Measurements from ENCODE around the gene MAPT. TPM values are rescaled to one million over a fixed set of nuclear protein-coding genes. Genes with fewer than 3 reads are reported as not detected.

The MAPT gene
- total RNA-seq, 1 experiment from 2014 or later, result 3.6 TPM

DNA sequence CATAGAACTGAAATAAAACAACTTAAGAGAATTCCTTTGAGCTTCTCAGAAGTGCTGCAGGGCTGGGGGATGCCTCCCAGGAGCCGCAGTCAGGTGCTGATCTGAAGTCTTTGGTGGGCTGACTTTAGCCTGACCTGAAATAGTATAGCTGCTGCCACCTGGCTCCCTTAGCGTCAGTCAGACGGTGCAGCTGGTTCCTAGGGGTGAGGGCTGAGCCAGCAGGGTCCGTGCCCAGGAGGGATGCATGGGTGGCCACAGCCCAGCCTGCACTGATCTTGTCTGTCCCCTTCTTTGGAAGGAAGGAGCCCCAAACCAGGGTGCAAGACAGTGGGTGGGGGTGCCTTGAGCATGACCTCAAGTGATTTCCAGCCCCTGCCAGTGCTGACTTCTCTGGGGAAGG, 11.5 kb downstream of the MAPT start:
- Histone ChIP-seq H4K20me1 (ENCODE audit: low read length) (no peaks in the 10 kb centered on the region), H3K27ac (ENCODE audit: low read length) (no peak overlapping the region), H3K27me3 (ENCODE audit: low read length) (0 out of 2 replicates have a peak, but pooled peaks cover 12% of the 10 kb centered on the region), H3K4me2 (ENCODE audit: low read length) (no peak overlapping the region), H3K9ac (ENCODE audit: low read length) (no peak overlapping the region), H3K79me2 (ENCODE audit: low read length) (no peaks in the 10 kb centered on the region), H3K4me3 (ENCODE audit: low read length) (no peak overlapping the region), H3K4me1 (ENCODE audit: insufficient read depth, low read length) (no peaks in the 10 kb centered on the region), H2AFZ (ENCODE audit: low read length) (no peak overlapping the region), H3K36me3 (ENCODE audit: low read depth, low read length) (no peaks in the 10 kb centered on the region), H3K9me2 (replicated peaks; ENCODE audit: low read length) (no peaks in the 10 kb centered on the region), H3K9me3 (ENCODE audit: low read length) (no peaks in the 10 kb centered on the region), H3F3A (ENCODE audit: low read length, unreplicated experiment) (no peaks in the 10 kb centered on the region)
- no peak for ATAC-seq
- ChIA-PET CTCF (no interaction called here), POLR2A (ENCODE audit: unreplicated experiment) (no interaction called here)
- intact Hi-C loops (cut with micrococcal nuclease), result no loop called here
- TF ChIP-seq CTCF (conservative IDR thresholded peaks at IDR 0.05; ENCODE audit: low read depth, low read length) (no peak), EZH2phosphoT487 (IDR thresholded peaks at IDR 0.05; ENCODE audit: borderline replicate concordance, low read length) (no peak), EZH2 (IDR thresholded peaks at IDR 0.05; ENCODE audit: low read length, unreplicated experiment) (no peak)
- no TSS peak for BruUV-seq (replicated peaks)
- no peak for DNase-seq

GRCh38 chr17:45906237-45906636, 11.9 kb downstream of the MAPT start:
- no peaks in the 10 kb centered on the region for H3K4me1 ChIP-seq (ENCODE audit: insufficient read depth, low read length)
- no peak for TF ChIP-seq EZH2phosphoT487 (IDR thresholded peaks at IDR 0.05; ENCODE audit: borderline replicate concordance, low read length)
- no peak for TF ChIP-seq EZH2 (IDR thresholded peaks at IDR 0.05; ENCODE audit: low read length, unreplicated experiment)
- no peak for TF ChIP-seq CTCF (conservative IDR thresholded peaks at IDR 0.05; ENCODE audit: low read depth, low read length)
- no peak for ATAC-seq
- no peak overlapping the region for H3K9ac ChIP-seq (ENCODE audit: low read length)
- no peak for DNase-seq
- no peak overlapping the region for H2AFZ ChIP-seq (ENCODE audit: low read length)
- no peaks in the 10 kb centered on the region for H3K9me2 ChIP-seq (replicated peaks; ENCODE audit: low read length)
- H3K4me3 ChIP-seq (ENCODE audit: low read length), result no peak overlapping the region
- ChIA-PET POLR2A (ENCODE audit: unreplicated experiment) (no interaction called here), CTCF (no interaction called here)
- H3K79me2 ChIP-seq (ENCODE audit: low read length), result no peaks in the 10 kb centered on the region
- no peak overlapping the region for H3K27ac ChIP-seq (ENCODE audit: low read length)
- no peaks in the 10 kb centered on the region for H3K36me3 ChIP-seq (ENCODE audit: low read depth, low read length)
- no peaks in the 10 kb centered on the region for H4K20me1 ChIP-seq (ENCODE audit: low read length)
- BruUV-seq (replicated peaks), result no TSS peak
- no peaks in the 10 kb centered on the region for H3F3A ChIP-seq (ENCODE audit: low read length, unreplicated experiment)
- H3K4me2 ChIP-seq (ENCODE audit: low read length), result no peak overlapping the region
- H3K27me3 ChIP-seq (ENCODE audit: low read length), result 0 out of 2 replicates have a peak, but pooled peaks cover 12% of the 10 kb centered on the region
- intact Hi-C loops (cut with micrococcal nuclease), result no loop called here
- no peaks in the 10 kb centered on the region for H3K9me3 ChIP-seq (ENCODE audit: low read length)

GRCh38 chr17:45906927-45907622, 12.7 kb downstream of the MAPT start:
- no TSS peak for BruUV-seq (replicated peaks)
- Histone ChIP-seq H2AFZ (ENCODE audit: low read length) (no peak overlapping the region), H3K79me2 (ENCODE audit: low read length) (no peaks in the 10 kb centered on the region), H3K4me3 (ENCODE audit: low read length) (no peak overlapping the region), H3K4me2 (ENCODE audit: low read length) (no peak overlapping the region), H3K36me3 (ENCODE audit: low read depth, low read length) (no peaks in the 10 kb centered on the region), H3F3A (ENCODE audit: low read length, unreplicated experiment) (no peaks in the 10 kb centered on the region), H3K27me3 (ENCODE audit: low read length) (0 out of 2 replicates have a peak, but pooled peaks cover 12% of the 10 kb centered on the region), H4K20me1 (ENCODE audit: low read length) (no peaks in the 10 kb centered on the region), H3K9ac (ENCODE audit: low read length) (no peak overlapping the region), H3K9me3 (ENCODE audit: low read length) (no peaks in the 10 kb centered on the region), H3K27ac (ENCODE audit: low read length) (no peak overlapping the region), H3K9me2 (replicated peaks; ENCODE audit: low read length) (no peaks in the 10 kb centered on the region), H3K4me1 (ENCODE audit: insufficient read depth, low read length) (no peaks in the 10 kb centered on the region)
- no peak for TF ChIP-seq CTCF (conservative IDR thresholded peaks at IDR 0.05; ENCODE audit: low read depth, low read length)
- no peak for TF ChIP-seq EZH2 (IDR thresholded peaks at IDR 0.05; ENCODE audit: low read length, unreplicated experiment)
- TF ChIP-seq EZH2phosphoT487 (IDR thresholded peaks at IDR 0.05; ENCODE audit: borderline replicate concordance, low read length), result no peak
- intact Hi-C loops (cut with micrococcal nuclease), result no loop called here
- POLR2A ChIA-PET (ENCODE audit: unreplicated experiment), result no interaction called here
- CTCF ChIA-PET, result no interaction called here
- DNase-seq, result no peak
- ATAC-seq, result no peak

Data from PC-3 (cell line).